ENCODE data around the gene MUC20.

- TF ChIP-seq CTCF (IDR thresholded peaks at IDR 0.05) (no peak), POLR2A (IDR thresholded peaks at IDR 0.05) (no peak), POLR2AphosphoS5 (IDR thresholded peaks at IDR 0.05) (no peak)
These were observed 19.5 kb upstream of the MUC20 start for GRCh38 chr3:195701042-195701915.
